ENCODE measurements around the gene CAMLG. TPM values are rescaled to one million over a fixed set of nuclear protein-coding genes. Genes with fewer than 3 reads are reported as not detected.

Gene CAMLG
- total and polyA plus RNA-seq, 2 of the 13 experiments (the other 11 are each of a cell fraction or from before 2014, with no cell fraction given) = 14.2 to 19.8 TPM

DNA sequence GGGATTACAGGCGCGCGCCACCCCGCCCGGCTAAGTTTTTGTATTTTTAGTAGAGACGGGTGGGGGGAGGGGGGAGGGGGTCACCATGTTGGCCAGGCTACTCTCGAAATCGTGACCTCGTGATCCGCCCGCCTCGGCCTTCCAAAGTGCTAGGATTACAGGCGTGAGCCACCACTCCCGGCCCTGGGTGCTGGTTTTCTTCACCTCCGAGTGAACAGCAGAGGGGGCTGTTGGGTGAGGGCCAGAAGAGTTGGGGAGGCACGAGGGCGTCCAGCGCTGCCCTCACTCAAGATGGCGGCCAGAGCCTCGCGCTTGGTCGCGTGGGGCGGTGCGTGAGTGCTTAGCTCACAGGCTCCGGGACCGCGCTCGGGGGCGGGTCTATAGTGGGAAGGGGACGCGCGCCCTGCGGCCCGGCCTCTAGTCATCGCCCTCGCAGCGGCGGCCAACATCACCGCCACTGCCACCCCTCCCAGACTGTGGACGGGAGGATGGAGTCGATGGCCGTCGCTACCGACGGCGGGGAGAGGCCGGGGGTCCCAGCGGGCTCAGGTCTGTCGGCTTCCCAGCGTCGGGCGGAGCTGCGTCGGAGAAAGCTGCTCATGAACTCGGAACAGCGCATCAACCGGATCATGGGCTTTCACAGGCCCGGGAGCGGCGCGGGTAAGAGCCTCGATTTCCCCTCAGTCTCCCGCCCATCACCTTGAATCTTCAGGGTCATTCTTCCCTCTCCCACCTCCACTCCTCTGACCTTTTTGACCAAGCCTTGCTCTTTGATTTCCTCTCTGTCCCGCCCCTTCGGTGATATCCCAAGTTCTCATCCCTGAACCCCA is at the start of gene CAMLG (continued):
- TF ChIP-seq ZNF800 (CRISPR knock-in tag; IDR thresholded peaks at IDR 0.05) (peak; percentile 78), KMT2A (CRISPR knock-in tag; IDR thresholded peaks at IDR 0.05) (peak; percentile 86; the same call in 1 of the 2 replicates), ZNF446 (CRISPR knock-in tag; IDR thresholded peaks at IDR 0.05) (no peak), SP140L (CRISPR knock-in tag; IDR thresholded peaks at IDR 0.05; ENCODE audit: borderline replicate concordance) (no peak), ZNF552 (CRISPR knock-in tag; IDR thresholded peaks at IDR 0.05; ENCODE audit: borderline replicate concordance) (peak; percentile 76), SRSF1 (optimal IDR thresholded peaks at IDR 0.05; ENCODE audit: low read depth, low read length) (peak; percentile 35), ZNF44 (CRISPR knock-in tag; IDR thresholded peaks at IDR 0.05) (no peak), ARNTL (CRISPR knock-in tag; IDR thresholded peaks at IDR 0.05) (peak; percentile 97), SIN3A (IDR thresholded peaks at IDR 0.05; ENCODE audit: borderline replicate concordance, low read depth, low read length) (peak; percentile 76; the same call in 1 of the 2 replicates), ZNF83 (CRISPR knock-in tag; IDR thresholded peaks at IDR 0.05; ENCODE audit: borderline replicate concordance) (no peak; the same call in 1 of the 2 replicates), PHF21A (CRISPR knock-in tag; IDR thresholded peaks at IDR 0.05) (peak; percentile 83), IRX3 (CRISPR knock-in tag; IDR thresholded peaks at IDR 0.05; ENCODE audit: borderline replicate concordance, low read depth) (0 out of 2 replicates have a peak, but pooled peaks have one; percentile 74), ZNF431 (CRISPR knock-in tag; IDR thresholded peaks at IDR 0.05; ENCODE audit: borderline replicate concordance, low read depth) (peak; percentile 90), XRCC5 (optimal IDR thresholded peaks at IDR 0.05; ENCODE audit: low read length) (peak; percentile 66), TFDP2 (CRISPR knock-in tag; IDR thresholded peaks at IDR 0.05) (peak; percentile 89), SALL1 (CRISPR knock-in tag; IDR thresholded peaks at IDR 0.05) (peak; percentile 93), BRD4 (CRISPR knock-in tag; IDR thresholded peaks at IDR 0.05) (peak; percentile 65; the same call in 1 of the 2 replicates), HIVEP1 (CRISPR knock-in tag; IDR thresholded peaks at IDR 0.05) (peak; percentile 87), AKAP8 (CRISPR knock-in tag; IDR thresholded peaks at IDR 0.05) (no peak), CREM (IDR thresholded peaks at IDR 0.05) (peak; percentile 81), CREM (CRISPR knock-in tag; IDR thresholded peaks at IDR 0.05) (no peak)
- TF ChIP-seq, protein P1, sequence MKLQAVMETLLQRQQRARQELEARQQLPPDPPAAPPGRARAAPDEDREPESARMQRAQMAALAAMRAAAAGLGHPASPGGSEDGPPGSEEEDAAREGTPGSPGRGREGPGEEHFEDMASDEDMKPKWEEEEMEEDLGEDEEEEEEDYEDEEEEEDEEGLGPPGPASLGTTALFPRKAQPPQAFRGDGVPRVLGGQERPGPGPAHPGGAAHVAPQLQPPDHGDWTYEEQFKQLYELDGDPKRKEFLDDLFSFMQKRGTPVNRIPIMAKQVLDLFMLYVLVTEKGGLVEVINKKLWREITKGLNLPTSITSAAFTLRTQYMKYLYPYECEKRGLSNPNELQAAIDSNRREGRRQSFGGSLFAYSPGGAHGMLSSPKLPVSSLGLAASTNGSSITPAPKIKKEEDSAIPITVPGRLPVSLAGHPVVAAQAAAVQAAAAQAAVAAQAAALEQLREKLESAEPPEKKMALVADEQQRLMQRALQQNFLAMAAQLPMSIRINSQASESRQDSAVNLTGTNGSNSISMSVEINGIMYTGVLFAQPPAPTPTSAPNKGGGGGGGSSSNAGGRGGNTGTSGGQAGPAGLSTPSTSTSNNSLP (IDR thresholded peaks at IDR 0.05; ENCODE audit: low read depth, low read length) = no peak
- TF ChIP-seq, protein P2, sequence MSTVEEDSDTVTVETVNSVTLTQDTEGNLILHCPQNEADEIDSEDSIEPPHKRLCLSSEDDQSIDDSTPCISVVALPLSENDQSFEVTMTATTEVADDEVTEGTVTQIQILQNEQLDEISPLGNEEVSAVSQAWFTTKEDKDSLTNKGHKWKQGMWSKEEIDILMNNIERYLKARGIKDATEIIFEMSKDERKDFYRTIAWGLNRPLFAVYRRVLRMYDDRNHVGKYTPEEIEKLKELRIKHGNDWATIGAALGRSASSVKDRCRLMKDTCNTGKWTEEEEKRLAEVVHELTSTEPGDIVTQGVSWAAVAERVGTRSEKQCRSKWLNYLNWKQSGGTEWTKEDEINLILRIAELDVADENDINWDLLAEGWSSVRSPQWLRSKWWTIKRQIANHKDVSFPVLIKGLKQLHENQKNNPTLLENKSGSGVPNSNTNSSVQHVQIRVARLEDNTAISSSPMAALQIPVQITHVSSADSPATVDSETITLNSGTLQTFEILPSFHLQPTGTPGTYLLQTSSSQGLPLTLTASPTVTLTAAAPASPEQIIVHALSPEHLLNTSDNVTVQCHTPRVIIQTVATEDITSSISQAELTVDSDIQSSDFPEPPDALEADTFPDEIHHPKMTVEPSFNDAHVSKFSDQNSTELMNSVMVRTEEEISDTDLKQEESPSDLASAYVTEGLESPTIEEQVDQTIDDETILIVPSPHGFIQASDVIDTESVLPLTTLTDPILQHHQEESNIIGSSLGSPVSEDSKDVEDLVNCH (CRISPR knock-in tag; IDR thresholded peaks at IDR 0.05) = no peak
